A673 (cell line): ENCODE measurements around the gene SERPINB7. TPM values are rescaled to one million over a fixed set of nuclear protein-coding genes. Genes with fewer than 3 reads are reported as not detected.

ENCODE experiments used
- BruUV-seq: library from RNA; stranded (reverse); fragments of 400-500 nt; replicated peaks from 2 replicates; lab custom pipeline; 2021; lab: Mats Ljungman, UMichigan
- CTCF ChIA-PET: fragments of 300-600 bp; sonication (Branson Sonifier 250); formaldehyde crosslinking; loops from one replicate; lab custom pipeline; 2022; ENCODE audit warnings: antibody characterized with exemption; lab: Charles Lee
- POLR2A ChIA-PET: fragments of 300-600 bp; sonication (Branson Sonifier 250); formaldehyde crosslinking; loops from one replicate; lab custom pipeline; 2022; ENCODE audit warnings: antibody characterized with exemption; ENCODE audit not compliant: low non-redundant PET; lab: Charles Lee
- DNase-seq: peaks from one replicate; pipeline ENCODE4 v3.0.0-alpha.2; 2015; ENCODE audit warnings: low spot score
- H3K27ac ChIP-seq: fragments of 200-600 bp; sonication (generic); 2 replicates; pipeline ENCODE4 v1.5.1; 2016; ENCODE audit warnings: mixed run types, low read depth, mild to moderate bottlenecking, mixed read lengths, antibody characterized with exemption, low read length; ENCODE audit not compliant: poor library complexity, severe bottlenecking
- H3K27me3 ChIP-seq: fragments of 200-600 bp; sonication (generic); replicated peaks from 2 replicates; pipeline ENCODE4 v1.6.1; 2017; ENCODE audit warnings: mixed run types, low read depth, mild to moderate bottlenecking, mixed read lengths, antibody characterized with exemption, low read length; ENCODE audit not compliant: insufficient read depth, poor library complexity
- H3K36me3 ChIP-seq: fragments of 200-600 bp; sonication (generic); 2 replicates; pipeline ENCODE4 v1.6.1; 2016; ENCODE audit warnings: mixed run types, mild to moderate bottlenecking, mixed read lengths, antibody characterized with exemption, low read length; ENCODE audit not compliant: insufficient read depth, poor library complexity, severe bottlenecking
- H3K4me1 ChIP-seq: fragments of 200-600 bp; sonication (generic); 2 replicates; pipeline ENCODE4 v1.6.1; 2017; ENCODE audit warnings: mixed run types, mild to moderate bottlenecking, mixed read lengths, antibody characterized with exemption, low read length; ENCODE audit not compliant: insufficient read depth, poor library complexity, severe bottlenecking
- H3K4me3 ChIP-seq: fragments of 200-600 bp; sonication (generic); 2 replicates; pipeline ENCODE4 v1.5.1; 2016; ENCODE audit warnings: low read depth, mixed run types, mild to moderate bottlenecking, mixed read lengths, low read length; ENCODE audit not compliant: poor library complexity, severe bottlenecking
- H3K9me3 ChIP-seq: fragments of 200-600 bp; sonication (generic); 2 replicates; pipeline ENCODE4 v1.6.1; 2016; ENCODE audit warnings: mixed run types, low read depth, mild to moderate bottlenecking, mixed read lengths, antibody characterized with exemption, low read length; ENCODE audit not compliant: poor library complexity, severe bottlenecking
- CTCF ChIP-seq: fragments of 300-800, 200-600 bp; sonication (generic); conservative IDR thresholded peaks from 2 replicates; pipeline ENCODE4 v1.5.1; 2017; ENCODE audit warnings: low read depth, mild to moderate bottlenecking, antibody characterized with exemption, low read length, moderate library complexity, mixed read lengths
- EZH2 ChIP-seq: fragments of 200-600 bp; sonication (generic); IDR thresholded peaks from 2 replicates; pipeline ENCODE4 v1.6.1; 2017; ENCODE audit warnings: borderline replicate concordance, low read depth, mild to moderate bottlenecking, mixed read lengths, antibody characterized with exemption, low read length; ENCODE audit not compliant: poor library complexity, severe bottlenecking
- intact Hi-C: fragments of 100-400 bp; cut with micrococcal nuclease; formaldehyde crosslinking; loops from one replicate; pipeline ENCODE4 v1.10.0; 2022; ENCODE audit not compliant: unreplicated experiment
- total RNA-seq: library from RNA; stranded (reverse); gene quantifications from 2 replicates; pipeline ENCODE4 v1.2.3, GENCODE V29; 2021

SERPINB7 gene
- total RNA-seq, 1 experiment from 2014 or later, result 12.8 TPM

- no peaks in the 10 kb centered on the region for H3K36me3 ChIP-seq
- H3K4me1 ChIP-seq, result peaks cover 41% of the 10 kb centered on the region
- no TSS peak for BruUV-seq
- intact Hi-C loops, result no loop called here
- POLR2A ChIA-PET, result no interaction called here
- no peaks in the 10 kb centered on the region for H3K27me3 ChIP-seq
- no peak for DNase-seq
- no peak for TF ChIP-seq CTCF
- no peak for TF ChIP-seq EZH2
- peaks cover 7% of the 10 kb centered on the region for H3K9me3 ChIP-seq
- CTCF ChIA-PET, result no interaction called here
- no peak overlapping the region for H3K27ac ChIP-seq
- no peak overlapping the region for H3K4me3 ChIP-seq
Observed at GRCh38 chr18:63817441-63818051, 42.3 kb downstream of the SERPINB7 start.

- Histone ChIP-seq H3K4me3 (no peak overlapping the region), H3K27ac (no peak overlapping the region), H3K27me3 (no peaks in the 10 kb centered on the region), H3K4me1 (peaks cover 41% of the 10 kb centered on the region), H3K36me3 (no peaks in the 10 kb centered on the region), H3K9me3 (peaks cover 7% of the 10 kb centered on the region)
- no peak for TF ChIP-seq EZH2
- no peak for TF ChIP-seq CTCF
- no peak for DNase-seq
- ChIA-PET CTCF (no interaction called here), POLR2A (no interaction called here)
- intact Hi-C loops, result no loop called here
- no TSS peak for BruUV-seq
Observed at GRCh38 chr18:63818212-63818611, 43.0 kb downstream of the SERPINB7 start.

DNA sequence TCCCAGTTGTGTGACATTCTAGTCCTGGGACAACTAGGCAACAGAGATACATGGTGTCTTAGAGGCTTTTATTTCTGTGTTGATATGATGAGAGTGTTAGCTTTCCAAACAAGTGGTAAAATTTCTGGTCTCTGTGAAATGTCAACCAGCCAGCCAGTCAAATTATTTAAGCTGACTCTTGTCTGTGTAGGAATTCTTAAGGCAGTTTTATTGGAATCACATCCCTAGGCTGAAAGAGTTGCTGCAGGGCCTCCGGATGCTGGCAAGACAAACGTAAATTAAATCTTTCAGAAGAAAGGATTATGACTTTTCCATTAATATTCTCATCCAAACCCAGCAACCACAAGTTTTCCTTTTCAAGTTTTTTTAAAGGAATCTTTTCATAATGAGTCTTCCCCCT, 44.6 kb downstream of the SERPINB7 start:
- no peaks in the 10 kb centered on the region for H3K27me3 ChIP-seq
- TF ChIP-seq EZH2 (no peak), CTCF (no peak)
- H3K4me1 ChIP-seq, result peaks cover 41% of the 10 kb centered on the region
- POLR2A ChIA-PET, result interaction anchor here (0.6 kb wide), 1 partner anchor 7 kb away, joined by 6 read pairs; no protein-coding TSS in a partner anchor
- peak overlapping the region; percentile 3 for H3K27ac ChIP-seq
- no peaks in the 10 kb centered on the region for H3K36me3 ChIP-seq
- H3K4me3 ChIP-seq, result no peak overlapping the region
- peaks cover 7% of the 10 kb centered on the region for H3K9me3 ChIP-seq
- no TSS peak for BruUV-seq
- CTCF ChIA-PET, result no interaction called here
- intact Hi-C loops, result no loop called here
- no peak for DNase-seq
